AG04449 (cell line): ENCODE measurements around the gene ST3GAL4.

ENCODE experiments used
- CTCF ChIA-PET: fragments of 350-600 bp; formaldehyde crosslinking; extraction: SDS; loops from one replicate; lab custom pipeline; 2021; ENCODE audit warnings: antibody characterized with exemption; lab: Yijun Ruan, JAX
- POLR2A ChIA-PET: fragments of 400-600, 350-600 bp; formaldehyde crosslinking; extraction: SDS; loops from one replicate; lab custom pipeline; 2020; ENCODE audit warnings: antibody characterized with exemption, inconsistent platforms; lab: Yijun Ruan, JAX
- DNase-seq: peaks from one replicate; pipeline ENCODE4 v3.0.0-alpha.2; 2010; ENCODE audit warnings: low read depth, low spot score
- H3K4me3 ChIP-seq: 2 replicates; pipeline ENCODE4 v1.5.1; 2011; ENCODE audit warnings: low read depth, mild to moderate bottlenecking, control low read depth, low read length
- CTCF ChIP-seq: IDR thresholded peaks from one replicate; pipeline ENCODE4 v1.5.1; 2011; ENCODE audit warnings: mild to moderate bottlenecking, moderate library complexity, low read length, control low read depth, inconsistent platforms; ENCODE audit not compliant: insufficient read depth; ENCODE audit errors: missing control alignments

ST3GAL4 gene

GRCh38 chr11:126417091-126417862, 61.8 kb downstream of the ST3GAL4 start:
- DNase-seq = no peak
- H3K4me3 ChIP-seq = peak overlapping the region; percentile 55; the same call in 1 of the 2 replicates
- ChIA-PET CTCF (interaction anchor here (1.8 to 9.7 kb wide), 5 partner anchors 13 to 107 kb away, joined by 5 to 67 read pairs (median 7); no protein-coding TSS in a partner anchor), POLR2A (no interaction called here)
- no peak for TF ChIP-seq CTCF

GRCh38 chr11:126418887-126419286, 63.4 kb downstream of the ST3GAL4 start:
- H3K4me3 ChIP-seq = no peak overlapping the region
- DNase-seq = no peak
- CTCF ChIA-PET = interaction anchor here (0.8 to 9.7 kb wide), 7 partner anchors 8 to 114 kb away, joined by 3 to 67 read pairs (median 5); no protein-coding TSS in a partner anchor
- POLR2A ChIA-PET = no interaction called here
- no peak for TF ChIP-seq CTCF

- H3K4me3 ChIP-seq = no peak overlapping the region
- no peak for TF ChIP-seq CTCF
- ChIA-PET POLR2A (no interaction called here), CTCF (interaction anchor here (0.9 to 9.7 kb wide), 8 partner anchors 8 to 570 kb away, joined by 3 to 67 read pairs (median 10); no protein-coding TSS in a partner anchor)
- no peak for DNase-seq
Observed at GRCh38 chr11:126419801-126420697, 64.6 kb downstream of the ST3GAL4 start.

GRCh38 chr11:126420698-126421256, 65.3 kb downstream of the ST3GAL4 start:
- ChIA-PET POLR2A (no interaction called here), CTCF (interaction anchor here (0.9 to 9.7 kb wide), 7 partner anchors 9 to 569 kb away, joined by 3 to 67 read pairs (median 12); no protein-coding TSS in a partner anchor)
- DNase-seq = no peak
- TF ChIP-seq CTCF = no peak
- no peak overlapping the region for H3K4me3 ChIP-seq

GRCh38 chr11:126421271-126421671, 65.8 kb downstream of the ST3GAL4 start:
- H3K4me3 ChIP-seq = no peak overlapping the region
- no peak for TF ChIP-seq CTCF
- POLR2A ChIA-PET = no interaction called here
- DNase-seq = no peak
- CTCF ChIA-PET = interaction anchor here (1.1 to 9.7 kb wide), 4 partner anchors 9 to 111 kb away, joined by 4 to 67 read pairs (median 14); no protein-coding TSS in a partner anchor
